ENCODE measurements around the gene UFD1.

DNA sequence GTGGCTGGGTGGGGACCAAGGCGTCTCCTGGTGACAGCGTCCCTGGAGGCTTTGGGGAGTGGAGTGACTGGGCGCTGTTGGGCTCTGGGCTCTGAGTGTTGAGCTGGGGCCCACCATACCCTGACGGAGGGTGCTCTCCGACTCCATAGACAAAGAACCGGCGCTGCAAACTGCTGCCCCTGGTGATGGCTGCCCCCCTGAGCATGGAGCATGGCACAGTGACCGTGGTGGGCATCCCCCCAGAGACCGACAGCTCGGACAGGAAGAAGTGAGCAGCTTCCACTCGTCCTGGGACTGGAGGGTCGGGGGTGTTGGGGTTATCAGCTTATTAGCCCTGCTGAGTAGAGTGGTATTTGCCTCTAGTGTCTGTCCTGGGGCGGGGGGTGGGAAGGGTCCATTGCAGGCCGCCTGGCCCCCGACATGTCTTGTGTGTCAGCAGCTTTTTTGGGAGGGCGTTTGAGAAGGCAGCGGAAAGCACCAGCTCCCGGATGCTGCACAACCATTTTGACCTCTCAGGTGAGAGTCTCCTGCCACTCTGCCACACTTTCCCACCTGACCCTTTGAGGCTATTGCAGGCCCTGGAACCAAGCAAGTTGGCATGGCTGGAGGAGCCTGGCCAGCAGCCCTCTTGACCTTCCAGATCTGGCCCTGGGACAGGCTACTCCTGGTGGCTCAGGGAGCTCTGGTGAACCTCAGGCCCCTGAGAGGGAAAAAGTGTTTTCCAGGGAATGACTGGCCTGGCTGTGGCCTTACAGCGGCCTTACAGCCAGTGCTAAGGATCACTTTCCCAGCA lies 37.6 kb upstream of the UFD1 start:
- TF ChIP-seq POLR2A (IDR thresholded peaks at IDR 0.05; ENCODE audit: low read length) (no peak), GATA1 (IDR thresholded peaks at IDR 0.05; ENCODE audit: low read depth, low read length) (no peak)
